Fibroblast of lung (primary cell): Measurements from ENCODE around the gene ARHGEF6. TPM values are rescaled to one million over a fixed set of nuclear protein-coding genes. Genes with fewer than 3 reads are reported as not detected.
"Not testable (repeated sequence)": the region's sequence is repeated elsewhere in the genome, so short reads cannot be mapped to it uniquely, and the experiment has no call there.

Source experiments
- DNase-seq, 2 donors: peaks; one replicate each; pipeline versions ENCODE4 v3.0.0 to v3.0.0-alpha.2; 2010; ENCODE audit warnings: low read depth in 2 of 2
- H2AFZ ChIP-seq: 2 replicates; pipeline ENCODE4 v1.5.1; 2012; ENCODE audit warnings: low read length, control low read depth, inconsistent platforms
- H3K27ac ChIP-seq: 2 replicates; pipeline ENCODE4 v1.5.1; 2011; ENCODE audit warnings: low read length, control low read depth; ENCODE audit not compliant: insufficient read depth
- H3K27me3 ChIP-seq: 2 replicates; pipeline ENCODE4 v1.5.1; 2011; ENCODE audit warnings: mild to moderate bottlenecking, low read length; ENCODE audit not compliant: control insufficient read depth, insufficient read depth
- H3K36me3 ChIP-seq: 2 replicates; pipeline ENCODE4 v1.5.1; 2011; ENCODE audit warnings: low read length; ENCODE audit not compliant: control insufficient read depth, insufficient read depth
- H3K4me1 ChIP-seq: 2 replicates; pipeline ENCODE4 v1.5.1; 2011; ENCODE audit warnings: low read length; ENCODE audit not compliant: control insufficient read depth, insufficient read depth; ENCODE audit errors: extremely low read depth
- H3K4me2 ChIP-seq: 2 replicates; pipeline ENCODE4 v1.5.1; 2011; ENCODE audit warnings: low read length, control low read depth; ENCODE audit not compliant: insufficient read depth; ENCODE audit errors: extremely low read depth
- H3K4me3 ChIP-seq, 4 experiments: fragments of 200-600 bp in 1 of 4; sonication (generic) in 1 of 4; replicated peaks in 1 of 4; 2 replicates each; pipeline ENCODE4 v1.5.1; 2011 to 2016; ENCODE audit warnings: low read length in 4 of 4, low read depth in 3 of 4, mild to moderate bottlenecking in 3 of 4, control low read depth in 2 of 4, inconsistent platforms in 1 of 4, mixed read lengths in 1 of 4; ENCODE audit not compliant: insufficient read depth in 1 of 4; ENCODE audit errors: control extremely low read depth in 1 of 4
- H3K79me2 ChIP-seq: 2 replicates; pipeline ENCODE4 v1.5.1; 2012; ENCODE audit warnings: mild to moderate bottlenecking, low read length, inconsistent platforms; ENCODE audit not compliant: control insufficient read depth, insufficient read depth
- H3K9ac ChIP-seq: 2 replicates; pipeline ENCODE4 v1.5.1; 2011; ENCODE audit warnings: mild to moderate bottlenecking, low read length, control low read depth; ENCODE audit not compliant: insufficient read depth
- H3K9me3 ChIP-seq: 2 replicates; pipeline ENCODE4 v1.5.1; 2012; ENCODE audit warnings: low read depth, low read length; ENCODE audit not compliant: control insufficient read depth, insufficient read depth
- H4K20me1 ChIP-seq: 2 replicates; pipeline ENCODE4 v1.5.1; 2011; ENCODE audit warnings: low read length; ENCODE audit not compliant: control insufficient read depth, insufficient read depth; ENCODE audit errors: extremely low read depth
- CTCF ChIP-seq, 2 donors: IDR thresholded peaks in 1 of 2; conservative IDR thresholded peaks in 1 of 2; 1 replicate in 1 of 2; 2 replicates in 1 of 2; pipeline ENCODE4 v1.5.1; 2011 to 2012; ENCODE audit warnings: low read length in 2 of 2, control low read depth in 1 of 2, inconsistent platforms in 1 of 2, low read depth in 1 of 2, mild to moderate bottlenecking in 1 of 2
- EZH2 ChIP-seq: IDR thresholded peaks from 2 replicates; pipeline ENCODE4 v1.5.1; 2012; ENCODE audit warnings: low read length, control low read depth, mild to moderate bottlenecking; ENCODE audit errors: missing control alignments
- polyA plus RNA-seq, 2 donors: library from polyadenylated mRNA; depleted of rRNA in 1 of 2; stranded (reverse) in 1 of 2; unstranded in 1 of 2; fragments of >200 nt; gene quantifications; 2 replicates each; pipeline ENCODE4 v1.2.1, GENCODE V29; 2011 to 2012; ENCODE audit warnings: missing spikeins in 1 of 2
- total RNA-seq: library from RNA; depleted of rRNA; stranded (reverse); fragments of >200 nt; gene quantifications from 2 replicates; pipeline ENCODE4 v1.2.1, GENCODE V29; 2014

Gene ARHGEF6
- total and polyA plus RNA-seq, 2 donors (not counting 1 experiment from before 2014, with no cell fraction given), result 30.1 to 32.5 TPM

- no peak overlapping the region for H2AFZ ChIP-seq
- TF ChIP-seq EZH2 (no peak), CTCF (conservative IDR thresholded peaks at IDR 0.05 in 1 of 2, IDR thresholded peaks at IDR 0.05 in 1 of 2; ENCODE audit: low read depth in 1 of 2, low read length in 2 of 2) (no peak)
- H3K27ac ChIP-seq, result no peak overlapping the region
- no peak overlapping the region for H3K4me2 ChIP-seq
- no peaks in the 10 kb centered on the region for H4K20me1 ChIP-seq
- no peaks in the 10 kb centered on the region for H3K27me3 ChIP-seq
- H3K4me3 ChIP-seq, result no peak overlapping the region
- H3K36me3 ChIP-seq, result no peaks in the 10 kb centered on the region
- no peak for DNase-seq
- peaks cover 1% of the 10 kb centered on the region for H3K4me1 ChIP-seq
- H3K9me3 ChIP-seq, result no peaks in the 10 kb centered on the region
- no peaks in the 10 kb centered on the region for H3K79me2 ChIP-seq
- H3K9ac ChIP-seq, result no peak overlapping the region
Measured at GRCh38 chrX:136773648-136774047, 7.1 kb downstream of the ARHGEF6 start.

DNA sequence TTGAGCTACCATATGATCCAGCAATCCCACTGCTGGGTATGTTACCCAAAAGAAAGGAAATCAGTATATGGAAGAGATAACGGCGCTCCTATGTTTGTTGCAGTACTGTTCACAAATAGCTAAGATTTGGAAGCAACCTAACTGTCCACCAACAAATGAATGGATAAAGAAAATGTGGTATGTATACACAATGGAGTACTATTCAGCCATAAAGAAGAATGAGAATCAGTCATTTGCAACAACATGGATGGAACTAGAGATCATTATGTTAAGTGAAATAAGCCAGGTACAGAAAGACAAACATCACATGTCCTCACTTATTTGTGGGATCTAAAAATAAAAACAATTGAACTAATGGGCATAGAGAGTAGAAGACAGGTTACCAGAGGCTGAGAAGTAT is 8.9 kb downstream of the ARHGEF6 start:
- not testable (repeated sequence) for H3K36me3 ChIP-seq, H3K27me3 ChIP-seq, H2AFZ ChIP-seq, H3K27ac ChIP-seq, DNase-seq, H3K4me3 ChIP-seq, H3K4me1 ChIP-seq, H3K9me3 ChIP-seq, H3K79me2 ChIP-seq, H3K4me2 ChIP-seq, H3K9ac ChIP-seq, H4K20me1 ChIP-seq

DNA sequence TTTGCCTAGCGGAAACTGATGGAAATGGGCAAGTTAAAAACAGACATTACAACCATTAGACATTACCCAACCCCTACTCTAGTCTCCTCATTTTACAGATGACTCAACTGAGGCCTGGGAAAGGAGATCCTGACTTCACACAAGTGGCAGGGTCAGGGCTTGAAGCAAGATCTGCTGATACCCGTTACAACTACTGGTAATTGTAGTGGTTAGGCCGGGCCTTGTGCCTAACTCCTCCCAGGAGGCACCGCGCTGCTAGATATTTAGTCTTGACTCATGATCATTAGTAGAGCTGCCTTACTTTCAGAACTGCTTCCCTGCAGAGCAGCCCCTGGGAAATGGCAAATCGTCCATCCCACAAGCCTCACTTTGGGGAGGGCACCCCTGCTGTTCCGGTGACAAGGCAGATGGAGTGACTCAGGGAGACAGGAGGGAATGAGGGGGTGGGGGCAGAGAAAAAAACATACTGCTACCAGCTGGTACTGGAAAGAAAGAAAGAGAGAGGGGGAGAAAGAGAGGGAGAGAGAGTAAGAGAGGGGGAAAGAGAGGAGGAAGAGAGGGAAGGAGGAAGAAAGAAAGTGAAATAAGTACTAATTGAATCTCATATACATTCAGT is 12.2 kb downstream of the ARHGEF6 start:
- Histone ChIP-seq H3K27me3 (no peaks in the 10 kb centered on the region), H3K36me3 (no peaks in the 10 kb centered on the region), H3K79me2 (no peaks in the 10 kb centered on the region), H3K4me3 (peak overlapping the region in 1 of 4 experiments; percentile 63), H3K9me3 (no peaks in the 10 kb centered on the region), H3K4me2 (peak overlapping the region; percentile 25), H3K9ac (no peak overlapping the region), H2AFZ (no peak overlapping the region), H4K20me1 (no peaks in the 10 kb centered on the region), H3K4me1 (peaks cover 2% of the 10 kb centered on the region), H3K27ac (peak overlapping the region; percentile 61)
- TF ChIP-seq EZH2 (no peak), CTCF (conservative IDR thresholded peaks at IDR 0.05 in 1 of 2, IDR thresholded peaks at IDR 0.05 in 1 of 2; ENCODE audit: low read depth in 1 of 2, low read length in 2 of 2) (no peak)
- peak; percentile 92 to 94 for DNase-seq
